ENCODE measurements around the gene SERGEF. TPM values are rescaled to one million over a fixed set of nuclear protein-coding genes. Genes with fewer than 3 reads are reported as not detected.

The SERGEF gene
- total and polyA plus RNA-seq, 4 donors, result 44.7 to 51.0 (median 46.2) TPM

DNA sequence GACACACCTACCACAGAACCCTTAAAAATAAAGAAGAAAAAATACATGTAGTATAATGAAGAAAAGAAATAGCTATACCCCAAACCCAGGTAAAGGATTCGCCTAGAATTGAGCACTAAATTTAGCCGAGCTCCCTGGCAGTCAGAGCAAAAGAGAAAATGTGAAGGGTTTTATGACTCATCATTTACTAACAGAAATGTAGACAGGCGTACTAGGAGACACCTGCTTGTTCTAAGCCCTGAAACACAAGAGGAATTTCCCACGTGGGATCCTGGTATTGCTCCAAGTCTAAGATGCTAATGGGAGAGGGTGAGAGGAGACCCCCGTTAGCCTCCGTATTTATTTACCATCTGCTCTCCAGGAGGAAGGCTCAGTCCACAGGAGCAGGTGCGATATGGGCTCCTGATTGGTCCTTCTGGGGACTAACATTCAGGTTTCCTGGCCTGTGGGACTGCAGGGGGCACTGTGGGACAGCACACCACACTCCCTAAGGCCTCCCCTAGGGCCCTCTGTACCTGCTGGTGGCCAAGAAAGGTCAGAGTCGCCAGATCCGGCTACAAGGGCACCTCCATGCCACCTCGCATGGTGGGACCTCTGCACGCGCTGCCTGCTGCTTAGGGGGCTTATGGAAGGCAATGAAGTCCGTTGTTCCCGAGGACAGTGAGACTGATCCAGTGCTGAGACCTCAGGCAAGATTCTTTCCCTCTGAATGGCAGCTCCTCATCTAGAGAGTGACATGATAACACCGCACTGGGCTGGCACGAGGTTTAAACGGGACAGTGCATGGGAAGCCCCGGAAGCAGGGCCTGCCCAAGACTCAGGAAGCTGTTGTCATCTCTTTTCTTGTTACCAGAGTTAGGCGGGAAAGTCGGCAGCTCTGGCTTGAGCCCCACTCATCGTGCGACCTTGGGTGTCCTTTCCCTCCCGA is 252.5 kb downstream of the SERGEF start:
- peaks cover 11% of the 10 kb centered on the region for H3K4me1 ChIP-seq (ENCODE audit: control insufficient read depth, insufficient read depth, low read length)
- no peak overlapping the region for H3K27ac ChIP-seq (ENCODE audit: low read depth, low read length)
- peak in 1 of 6 donors; percentile 30 for DNase-seq (ENCODE audit: low read depth in 4 of 6, low spot score in 6 of 6)
- H3K4me3 ChIP-seq (ENCODE audit: low read depth, low read length), result no peak overlapping the region
- H3K9me3 ChIP-seq (ENCODE audit: control insufficient read depth, insufficient read depth, low read length), result peaks cover 5% of the 10 kb centered on the region
- H3K36me3 ChIP-seq (ENCODE audit: control insufficient read depth, insufficient read depth, low read length), result peaks cover 33% of the 10 kb centered on the region
- WGBS (ENCODE audit: insufficient coverage), result 73% methylated on average over 17 of the region's 23 CpGs
- no peaks in the 10 kb centered on the region for H3K27me3 ChIP-seq (ENCODE audit: control insufficient read depth, insufficient read depth, low read length)

DNA sequence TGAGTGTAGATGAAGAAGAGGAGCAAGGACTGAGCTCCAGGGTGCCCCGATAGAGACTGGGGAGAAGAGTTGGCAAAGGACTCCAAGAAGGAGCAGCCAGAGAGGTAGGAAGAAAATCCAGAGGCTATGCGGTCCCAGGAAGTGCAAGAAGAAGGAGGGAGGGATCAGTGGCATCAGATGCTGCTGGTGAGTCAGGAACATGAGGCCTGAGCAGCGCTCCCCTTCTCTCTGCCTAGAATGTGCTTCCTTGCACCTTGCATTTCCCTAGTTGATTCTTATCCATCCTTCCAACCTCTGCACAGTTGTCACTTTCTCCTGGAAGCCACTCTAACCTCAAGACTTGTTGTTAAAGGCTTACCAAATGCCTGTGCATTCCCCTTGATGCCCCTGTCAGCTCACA is 257.0 kb downstream of the SERGEF start:
- Histone ChIP-seq H3K36me3 (ENCODE audit: control insufficient read depth, insufficient read depth, low read length) (peaks cover 3% of the 10 kb centered on the region), H3K27me3 (ENCODE audit: control insufficient read depth, insufficient read depth, low read length) (no peaks in the 10 kb centered on the region), H3K4me1 (ENCODE audit: control insufficient read depth, insufficient read depth, low read length) (peaks cover 10% of the 10 kb centered on the region), H3K27ac (ENCODE audit: low read depth, low read length) (no peak overlapping the region), H3K9me3 (ENCODE audit: control insufficient read depth, insufficient read depth, low read length) (peaks cover 5% of the 10 kb centered on the region), H3K4me3 (ENCODE audit: low read depth, low read length) (no peak overlapping the region)
- DNase-seq (ENCODE audit: low read depth in 4 of 6, low spot score in 6 of 6), result no peak
- 88% methylated on average over 2 of the region's 3 CpGs for WGBS (ENCODE audit: insufficient coverage)

DNA sequence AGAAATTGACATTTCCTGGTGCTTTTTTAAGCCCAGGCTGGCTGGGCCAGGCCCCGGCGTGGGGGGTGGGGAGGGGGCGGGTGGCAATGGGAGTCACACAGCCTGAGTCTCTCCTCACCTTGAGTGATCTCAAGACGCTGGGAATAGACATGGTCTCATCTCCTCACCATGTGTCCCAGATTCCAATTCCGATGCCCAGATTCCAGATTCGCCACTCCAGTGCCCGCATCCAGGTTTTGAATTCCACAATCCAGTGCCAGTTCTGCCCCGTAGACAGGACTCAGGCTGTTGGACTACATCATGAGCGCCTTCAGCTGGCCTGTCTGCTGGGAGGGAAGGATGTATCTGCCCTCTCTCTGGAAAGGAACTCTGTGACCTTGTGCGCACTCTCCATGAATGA is 259.2 kb downstream of the SERGEF start:
- 89% methylated on average over 7 of the region's 10 CpGs for WGBS (ENCODE audit: insufficient coverage)
- Histone ChIP-seq H3K36me3 (ENCODE audit: control insufficient read depth, insufficient read depth, low read length) (peaks cover 12% of the 10 kb centered on the region), H3K9me3 (ENCODE audit: control insufficient read depth, insufficient read depth, low read length) (no peaks in the 10 kb centered on the region), H3K4me3 (ENCODE audit: low read depth, low read length) (no peak overlapping the region), H3K4me1 (ENCODE audit: control insufficient read depth, insufficient read depth, low read length) (peaks cover 25% of the 10 kb centered on the region), H3K27ac (ENCODE audit: low read depth, low read length) (no peak overlapping the region), H3K27me3 (ENCODE audit: control insufficient read depth, insufficient read depth, low read length) (no peaks in the 10 kb centered on the region)
- no peak for DNase-seq (ENCODE audit: low read depth in 4 of 6, low spot score in 6 of 6)

DNA sequence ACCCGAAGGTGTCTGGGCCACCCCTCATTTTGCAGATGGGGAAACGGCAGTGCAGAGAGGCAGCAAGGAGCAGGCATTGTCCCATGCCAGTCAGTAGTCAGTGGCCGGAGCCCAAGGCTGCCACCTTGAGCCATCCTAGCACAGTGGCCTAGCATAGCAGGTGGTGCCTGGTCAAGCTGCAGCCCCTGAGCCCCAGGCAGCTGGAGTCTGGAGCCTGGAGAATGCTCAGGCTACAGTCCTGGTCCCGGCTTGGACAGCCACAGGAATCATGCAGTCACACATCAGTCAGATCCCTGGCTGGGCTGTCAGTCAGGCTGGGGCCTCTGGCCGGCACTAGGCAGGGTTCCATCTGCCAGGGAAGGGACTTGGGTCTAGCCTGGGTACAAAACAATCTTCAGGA is 259.7 kb downstream of the SERGEF start:
- Histone ChIP-seq H3K9me3 (ENCODE audit: control insufficient read depth, insufficient read depth, low read length) (no peaks in the 10 kb centered on the region), H3K27ac (ENCODE audit: low read depth, low read length) (no peak overlapping the region), H3K4me3 (ENCODE audit: low read depth, low read length) (no peak overlapping the region), H3K4me1 (ENCODE audit: control insufficient read depth, insufficient read depth, low read length) (peaks cover 25% of the 10 kb centered on the region), H3K27me3 (ENCODE audit: control insufficient read depth, insufficient read depth, low read length) (no peaks in the 10 kb centered on the region), H3K36me3 (ENCODE audit: control insufficient read depth, insufficient read depth, low read length) (peaks cover 15% of the 10 kb centered on the region)
- 75% methylated on average over 5 of the region's 5 CpGs for WGBS (ENCODE audit: insufficient coverage)
- no peak for DNase-seq (ENCODE audit: low read depth in 4 of 6, low spot score in 6 of 6)

DNA sequence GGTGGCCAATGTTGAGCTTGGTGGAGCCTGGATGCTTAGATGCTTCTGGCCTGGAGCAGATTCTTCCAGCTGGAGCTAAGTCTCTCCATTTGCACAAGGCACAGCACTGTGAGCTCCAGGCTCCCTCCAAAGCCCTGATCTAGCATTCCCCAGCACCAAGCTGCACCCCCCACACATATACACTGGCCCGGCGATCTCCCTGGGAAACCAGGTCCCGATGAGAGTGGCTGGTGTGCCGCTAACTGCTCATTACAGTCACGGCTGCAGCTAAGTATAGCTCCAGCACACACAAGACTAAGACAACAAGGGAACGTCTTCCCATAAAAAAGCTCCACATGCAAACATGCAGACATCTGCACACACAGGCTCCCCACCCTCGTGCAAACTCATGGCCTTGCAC is 260.7 kb downstream of the SERGEF start:
- no peak overlapping the region for H3K4me3 ChIP-seq (ENCODE audit: low read depth, low read length)

DNA sequence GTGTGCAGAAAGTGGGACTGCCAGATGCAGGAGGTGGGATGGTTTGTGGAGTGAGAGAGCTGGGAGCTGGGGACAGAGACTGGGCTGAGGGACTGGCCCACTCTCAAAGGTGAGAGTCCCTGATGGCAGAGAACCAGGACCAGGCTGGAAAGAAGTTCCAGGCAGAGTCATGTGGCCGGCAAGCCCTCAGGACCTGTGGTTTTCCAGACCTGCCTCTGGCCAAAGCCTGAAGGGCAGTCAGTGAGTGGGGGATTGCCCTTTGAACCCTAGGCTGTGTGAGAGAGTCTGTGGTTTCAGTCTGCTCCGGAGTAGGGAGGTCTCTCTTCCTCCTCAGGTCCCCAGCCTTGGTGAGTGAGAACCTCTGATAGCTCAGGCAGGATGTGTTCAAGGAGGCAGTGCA is 261.3 kb downstream of the SERGEF start:
- H3K9me3 ChIP-seq (ENCODE audit: control insufficient read depth, insufficient read depth, low read length), result no peaks in the 10 kb centered on the region

More for the DNA sequence above, 260.7 kb downstream of the SERGEF start:
- Histone ChIP-seq H3K36me3 (ENCODE audit: control insufficient read depth, insufficient read depth, low read length) (peaks cover 24% of the 10 kb centered on the region), H3K9me3 (ENCODE audit: control insufficient read depth, insufficient read depth, low read length) (no peaks in the 10 kb centered on the region), H3K27me3 (ENCODE audit: control insufficient read depth, insufficient read depth, low read length) (no peaks in the 10 kb centered on the region), H3K27ac (ENCODE audit: low read depth, low read length) (no peak overlapping the region), H3K4me1 (ENCODE audit: control insufficient read depth, insufficient read depth, low read length) (peaks cover 25% of the 10 kb centered on the region)
- WGBS (ENCODE audit: insufficient coverage), result 35% methylated on average over 6 of the region's 7 CpGs
- no peak for DNase-seq (ENCODE audit: low read depth in 4 of 6, low spot score in 6 of 6)

DNA sequence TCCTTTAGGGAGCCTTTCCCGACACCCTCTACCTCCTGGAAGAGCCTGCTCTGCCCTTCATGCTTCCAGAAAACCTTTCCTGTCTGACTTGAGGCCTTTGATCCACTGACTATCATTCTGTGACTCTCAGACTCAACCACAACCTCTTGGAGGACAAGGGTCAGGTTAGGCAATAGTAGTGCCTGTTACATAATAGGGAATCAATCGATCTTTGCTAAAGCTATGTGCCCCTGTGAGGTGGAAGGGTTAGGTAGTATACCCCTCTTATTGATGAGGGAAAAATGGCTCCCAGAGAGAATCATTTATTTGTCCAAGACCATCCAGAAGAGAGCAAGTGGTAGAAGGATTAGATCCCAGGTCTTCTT is 262.1 kb downstream of the SERGEF start:
- peaks cover 25% of the 10 kb centered on the region for H3K4me1 ChIP-seq (ENCODE audit: control insufficient read depth, insufficient read depth, low read length)
- 100% methylated on average over 1 of the region's 2 CpGs for WGBS (ENCODE audit: insufficient coverage)
- H3K9me3 ChIP-seq (ENCODE audit: control insufficient read depth, insufficient read depth, low read length), result no peaks in the 10 kb centered on the region
- peaks cover 26% of the 10 kb centered on the region for H3K36me3 ChIP-seq (ENCODE audit: control insufficient read depth, insufficient read depth, low read length)
- H3K4me3 ChIP-seq (ENCODE audit: low read depth, low read length), result no peak overlapping the region
- no peak overlapping the region for H3K27ac ChIP-seq (ENCODE audit: low read depth, low read length)
- no peak for DNase-seq (ENCODE audit: low read depth in 4 of 6, low spot score in 6 of 6)
- no peaks in the 10 kb centered on the region for H3K27me3 ChIP-seq (ENCODE audit: control insufficient read depth, insufficient read depth, low read length)

More for the DNA sequence above, 261.3 kb downstream of the SERGEF start:
- Histone ChIP-seq H3K36me3 (ENCODE audit: control insufficient read depth, insufficient read depth, low read length) (peaks cover 26% of the 10 kb centered on the region), H3K4me1 (ENCODE audit: control insufficient read depth, insufficient read depth, low read length) (peaks cover 25% of the 10 kb centered on the region), H3K27me3 (ENCODE audit: control insufficient read depth, insufficient read depth, low read length) (no peaks in the 10 kb centered on the region), H3K4me3 (ENCODE audit: low read depth, low read length) (no peak overlapping the region), H3K27ac (ENCODE audit: low read depth, low read length) (no peak overlapping the region)
- WGBS (ENCODE audit: insufficient coverage), result 83% methylated on average over 1 of the region's 2 CpGs
- no peak for DNase-seq (ENCODE audit: low read depth in 4 of 6, low spot score in 6 of 6)

DNA sequence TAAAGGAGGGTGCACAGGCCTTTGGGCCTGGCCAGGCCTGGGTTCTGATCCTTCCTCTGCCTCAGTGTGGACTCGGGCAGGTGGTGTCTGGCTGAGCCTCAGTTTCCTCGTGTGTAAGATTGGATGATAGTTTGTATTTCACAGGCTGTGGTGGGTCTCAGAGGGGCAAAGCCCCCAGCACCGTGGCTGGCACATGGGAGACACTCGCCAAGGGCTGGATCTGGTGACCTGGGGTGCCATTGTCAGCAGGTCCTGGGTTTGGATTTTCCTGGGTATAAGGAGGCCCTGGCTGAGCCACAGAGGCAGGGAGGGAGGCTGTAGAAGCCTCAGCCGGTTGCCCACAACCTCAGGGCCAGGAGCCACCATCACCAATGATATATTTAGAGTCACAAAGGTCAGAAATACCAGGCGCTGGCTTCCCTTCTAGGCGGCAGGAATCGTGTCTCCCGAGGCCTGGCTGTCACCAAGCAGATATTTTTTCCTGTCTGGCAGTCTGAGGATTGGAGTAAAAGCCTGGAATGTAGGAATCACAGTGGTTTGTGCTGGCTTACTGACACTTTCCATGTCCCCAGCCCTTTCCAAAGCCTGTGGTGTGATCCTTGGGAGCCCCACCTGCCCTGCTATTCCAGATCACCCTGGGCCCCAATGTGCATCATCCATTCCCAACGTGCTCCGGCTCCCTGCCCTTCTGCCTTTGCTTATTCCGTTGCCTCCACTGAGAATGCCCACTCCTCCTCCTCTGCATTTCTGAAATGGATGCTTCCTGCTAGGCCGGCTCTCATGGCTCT is 262.6 kb downstream of the SERGEF start:
- 73% methylated on average over 8 of the region's 13 CpGs for WGBS (ENCODE audit: insufficient coverage)

DNA sequence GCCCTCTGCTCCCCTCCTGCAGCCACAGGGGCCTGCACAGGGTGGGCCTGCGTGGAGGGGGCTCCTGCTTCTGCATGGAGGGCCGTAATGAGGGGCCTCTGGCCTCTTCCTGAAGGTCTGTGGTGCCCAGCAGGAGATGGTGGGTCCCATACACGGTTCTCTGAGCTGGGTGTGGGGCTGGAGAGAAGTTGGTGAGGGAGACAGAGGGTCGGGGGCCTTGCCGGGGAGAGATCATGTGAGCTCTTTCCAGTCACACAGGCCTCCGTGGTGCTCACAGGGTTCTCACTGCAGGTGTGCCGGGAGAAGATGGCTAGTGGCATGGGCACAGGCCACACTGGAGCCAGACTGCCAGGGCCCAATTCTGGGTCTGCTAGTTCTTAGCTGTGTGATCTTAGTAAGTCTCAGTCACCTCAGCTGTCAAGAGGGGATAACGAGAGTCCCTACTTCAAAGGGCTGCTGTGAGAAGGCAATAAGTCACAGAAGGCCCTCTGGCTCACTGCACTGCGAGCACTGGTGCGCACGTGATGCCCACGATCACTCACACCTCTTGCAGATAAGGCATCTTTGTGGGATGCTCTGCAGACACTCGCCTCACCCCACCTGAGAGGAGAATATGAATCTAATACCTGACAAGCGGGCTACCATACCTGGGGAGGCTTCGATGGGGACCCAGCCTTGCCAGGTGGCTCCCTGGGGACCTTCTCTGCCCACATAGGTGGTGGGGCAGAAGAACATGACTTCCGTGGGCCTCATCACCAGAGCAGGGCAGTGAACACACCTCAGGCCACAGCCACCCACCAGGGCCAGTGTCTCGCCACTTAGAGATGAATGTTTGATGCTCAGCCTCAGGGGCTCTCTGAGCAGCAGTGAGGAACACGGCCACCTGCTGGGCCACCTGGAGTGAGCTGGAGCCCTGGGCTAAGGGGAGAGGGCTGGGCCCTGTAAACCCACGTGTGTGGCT is 263.8 kb downstream of the SERGEF start:
- H3K4me1 ChIP-seq (ENCODE audit: control insufficient read depth, insufficient read depth, low read length), result peaks cover 31% of the 10 kb centered on the region
- no peak overlapping the region for H3K4me3 ChIP-seq (ENCODE audit: low read depth, low read length)
- WGBS (ENCODE audit: insufficient coverage), result 82% methylated on average over 18 of the region's 19 CpGs

More for the DNA sequence above, 262.6 kb downstream of the SERGEF start:
- no peak for DNase-seq (ENCODE audit: low read depth in 4 of 6, low spot score in 6 of 6)
- peaks cover 31% of the 10 kb centered on the region for H3K36me3 ChIP-seq (ENCODE audit: control insufficient read depth, insufficient read depth, low read length)
- H3K4me1 ChIP-seq (ENCODE audit: control insufficient read depth, insufficient read depth, low read length), result peaks cover 25% of the 10 kb centered on the region
- H3K27ac ChIP-seq (ENCODE audit: low read depth, low read length), result no peak overlapping the region
- no peaks in the 10 kb centered on the region for H3K27me3 ChIP-seq (ENCODE audit: control insufficient read depth, insufficient read depth, low read length)
- H3K4me3 ChIP-seq (ENCODE audit: low read depth, low read length), result no peak overlapping the region
- H3K9me3 ChIP-seq (ENCODE audit: control insufficient read depth, insufficient read depth, low read length), result no peaks in the 10 kb centered on the region

More for the DNA sequence above, 263.8 kb downstream of the SERGEF start:
- H3K9me3 ChIP-seq (ENCODE audit: control insufficient read depth, insufficient read depth, low read length), result no peaks in the 10 kb centered on the region
- no peak for DNase-seq (ENCODE audit: low read depth in 4 of 6, low spot score in 6 of 6)
- peaks cover 40% of the 10 kb centered on the region for H3K36me3 ChIP-seq (ENCODE audit: control insufficient read depth, insufficient read depth, low read length)
- H3K27ac ChIP-seq (ENCODE audit: low read depth, low read length), result no peak overlapping the region
- no peaks in the 10 kb centered on the region for H3K27me3 ChIP-seq (ENCODE audit: control insufficient read depth, insufficient read depth, low read length)

Data from spinal cord (tissue), 10 donors.